HL-60 (cell line): ENCODE measurements around the gene PRDM16.

Source experiments
- DNase-seq, 2 experiments: peaks; one replicate each; pipeline ENCODE4 v3.0.0-alpha.2; 2010 to 2020; ENCODE audit warnings: low read depth in 1 of 2, low spot score in 1 of 2
- H3K27ac ChIP-seq: fragments of 250-450 bp; sonication (Bioruptor Pico); replicated peaks from 2 replicates; pipeline ENCODE4 v1.5.1; 2020; ENCODE audit warnings: mild to moderate bottlenecking, moderate library complexity
- H3K27me3 ChIP-seq: fragments of 250-450 bp; sonication (Bioruptor Pico); 2 replicates; pipeline ENCODE4 v1.5.1; 2021; ENCODE audit warnings: mild to moderate bottlenecking, moderate library complexity; ENCODE audit not compliant: insufficient read depth, poor library complexity, severe bottlenecking
- H3K4me3 ChIP-seq: replicated peaks from 2 replicates; pipeline ENCODE4 v1.5.1; 2011; ENCODE audit warnings: mild to moderate bottlenecking, control low read depth, low read length; ENCODE audit not compliant: insufficient read depth
- GABPA ChIP-seq: IDR thresholded peaks from 2 replicates; pipeline ENCODE4 v1.6.1; 2012; ENCODE audit warnings: low read depth
- POLR2AphosphoS5 ChIP-seq: IDR thresholded peaks from 2 replicates; pipeline ENCODE4 v1.6.1; 2012; ENCODE audit warnings: low read depth
- REST ChIP-seq: IDR thresholded peaks from 2 replicates; pipeline ENCODE4 v1.6.1; 2012; ENCODE audit warnings: low read depth; ENCODE audit not compliant: insufficient replicate concordance
- SPI1 ChIP-seq: IDR thresholded peaks from 2 replicates; pipeline ENCODE4 v1.6.1; 2012; ENCODE audit warnings: low read depth, mild to moderate bottlenecking, borderline replicate concordance
- TF ChIP-seq, protein P1 (sequence below): IDR thresholded peaks from one replicate; pipeline ENCODE4 v1.5.1; 2011; ENCODE audit warnings: low read length, control low read depth, inconsistent platforms; ENCODE audit not compliant: insufficient read depth

Gene PRDM16

GRCh38 chr1:3440711-3441409 lies 371.9 kb downstream of the PRDM16 start:
- Histone ChIP-seq H3K4me3 (no peak overlapping the region), H3K27ac (no peak overlapping the region), H3K27me3 (no peaks in the 10 kb centered on the region)
- no peak for DNase-seq
- TF ChIP-seq, protein P1, sequence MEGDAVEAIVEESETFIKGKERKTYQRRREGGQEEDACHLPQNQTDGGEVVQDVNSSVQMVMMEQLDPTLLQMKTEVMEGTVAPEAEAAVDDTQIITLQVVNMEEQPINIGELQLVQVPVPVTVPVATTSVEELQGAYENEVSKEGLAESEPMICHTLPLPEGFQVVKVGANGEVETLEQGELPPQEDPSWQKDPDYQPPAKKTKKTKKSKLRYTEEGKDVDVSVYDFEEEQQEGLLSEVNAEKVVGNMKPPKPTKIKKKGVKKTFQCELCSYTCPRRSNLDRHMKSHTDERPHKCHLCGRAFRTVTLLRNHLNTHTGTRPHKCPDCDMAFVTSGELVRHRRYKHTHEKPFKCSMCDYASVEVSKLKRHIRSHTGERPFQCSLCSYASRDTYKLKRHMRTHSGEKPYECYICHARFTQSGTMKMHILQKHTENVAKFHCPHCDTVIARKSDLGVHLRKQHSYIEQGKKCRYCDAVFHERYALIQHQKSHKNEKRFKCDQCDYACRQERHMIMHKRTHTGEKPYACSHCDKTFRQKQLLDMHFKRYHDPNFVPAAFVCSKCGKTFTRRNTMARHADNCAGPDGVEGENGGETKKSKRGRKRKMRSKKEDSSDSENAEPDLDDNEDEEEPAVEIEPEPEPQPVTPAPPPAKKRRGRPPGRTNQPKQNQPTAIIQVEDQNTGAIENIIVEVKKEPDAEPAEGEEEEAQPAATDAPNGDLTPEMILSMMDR, result no peak
- no peak for TF ChIP-seq SPI1
- TF ChIP-seq POLR2AphosphoS5, result no peak
- TF ChIP-seq GABPA, result no peak
- no peak for TF ChIP-seq REST

DNA sequence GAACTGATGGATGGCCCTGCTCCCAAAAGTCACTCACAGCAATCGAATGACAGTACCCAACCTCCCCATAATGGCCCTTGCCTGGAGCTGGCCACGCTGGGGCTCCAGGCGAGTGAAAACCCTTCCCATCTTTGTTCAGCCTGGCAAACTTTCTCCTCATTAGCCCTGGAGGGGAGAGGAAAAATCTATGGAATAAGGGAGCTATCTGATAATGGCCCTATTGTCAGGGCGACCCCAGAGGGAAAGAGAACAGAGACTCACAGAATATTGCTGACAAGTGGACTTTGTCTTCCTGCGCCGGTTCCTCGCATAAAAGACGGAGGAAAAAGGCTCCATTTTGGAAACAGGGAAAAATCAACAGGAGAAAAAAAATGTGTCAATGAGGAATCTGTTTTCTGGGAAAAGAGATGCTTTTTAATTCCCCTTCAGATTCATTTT lies 372.4 kb downstream of the PRDM16 start:
- no peak for TF ChIP-seq REST
- TF ChIP-seq SPI1, result no peak
- TF ChIP-seq, protein P1, result no peak
- no peak for TF ChIP-seq POLR2AphosphoS5
- TF ChIP-seq GABPA, result no peak
- no peak overlapping the region for H3K4me3 ChIP-seq
- H3K27me3 ChIP-seq, result no peaks in the 10 kb centered on the region
- DNase-seq, result no peak
- H3K27ac ChIP-seq, result no peak overlapping the region

GRCh38 chr1:3441880-3442279 lies 372.9 kb downstream of the PRDM16 start:
- Histone ChIP-seq H3K27ac (no peak overlapping the region), H3K27me3 (no peaks in the 10 kb centered on the region), H3K4me3 (no peak overlapping the region)
- TF ChIP-seq GABPA, result no peak
- no peak for TF ChIP-seq REST
- TF ChIP-seq SPI1, result no peak
- TF ChIP-seq POLR2AphosphoS5, result no peak
- TF ChIP-seq, protein P1, result no peak
- no peak for DNase-seq
